PC-3 (cell line): ENCODE results near the gene GABPA.

ENCODE experiments used
- CTCF ChIP-seq: fragments of 300-600 bp; sonication (generic); conservative IDR thresholded peaks from 2 replicates; pipeline ENCODE4 v1.5.1; 2017; ENCODE audit warnings: antibody characterized with exemption, low read depth, mild to moderate bottlenecking, low read length
- EZH2 ChIP-seq: fragments of 300-600 bp; sonication (generic); IDR thresholded peaks from one replicate; pipeline ENCODE4 v1.6.1; 2017; ENCODE audit warnings: antibody characterized with exemption, mild to moderate bottlenecking, low read length; ENCODE audit not compliant: unreplicated experiment
- EZH2phosphoT487 ChIP-seq: fragments of 300-600 bp; sonication (generic); IDR thresholded peaks from 2 replicates; pipeline ENCODE4 v1.6.1; 2018; ENCODE audit warnings: mild to moderate bottlenecking, antibody characterized with exemption, low read length, borderline replicate concordance

GRCh38 chr21:25807191-25807590, 72.4 kb downstream of the GABPA start:
- TF ChIP-seq CTCF = no peak
- TF ChIP-seq EZH2 = no peak
- no peak for TF ChIP-seq EZH2phosphoT487
